H1 (cell line): ENCODE data around the gene KSR2. TPM values are rescaled to one million over a fixed set of nuclear protein-coding genes. Genes with fewer than 3 reads are reported as not detected.

Experiments used
- CEBPB ChIP-seq: IDR thresholded peaks from 2 replicates; pipeline ENCODE4 v1.6.1; 2012; ENCODE audit warnings: low read depth, low read length
- GTF2F1 ChIP-seq: IDR thresholded peaks from 2 replicates; pipeline ENCODE4 v1.6.1; 2012; ENCODE audit warnings: low read depth, low read length, improper control_type of control experiment, borderline replicate concordance
- HDAC6 ChIP-seq: IDR thresholded peaks from one replicate; pipeline ENCODE4 v1.7.1; 2012; ENCODE audit warnings: low read depth, mild to moderate bottlenecking, inconsistent platforms, low read length, moderate library complexity
- KDM4A ChIP-seq: IDR thresholded peaks from one replicate; pipeline ENCODE4 v1.7.1; 2012; ENCODE audit warnings: low read depth, mild to moderate bottlenecking, moderate library complexity, low read length, inconsistent platforms; ENCODE audit not compliant: severe bottlenecking
- SIRT6 ChIP-seq: IDR thresholded peaks from one replicate; pipeline ENCODE4 v1.7.1; 2012; ENCODE audit warnings: low read length, inconsistent platforms
- SP4 ChIP-seq: IDR thresholded peaks from 2 replicates; pipeline ENCODE4 v1.6.1; 2012; ENCODE audit warnings: low read length, inconsistent platforms
- SUZ12 ChIP-seq: fragments of 200-600 bp; sonication (generic); IDR thresholded peaks from 2 replicates; pipeline ENCODE4 v1.6.1; 2012; ENCODE audit warnings: mild to moderate bottlenecking, inconsistent platforms, low read length, moderate library complexity, mixed read lengths
- TAF7 ChIP-seq: optimal IDR thresholded peaks from 2 replicates; pipeline ENCODE3; 2011; ENCODE audit warnings: low read depth, mild to moderate bottlenecking, inconsistent platforms, low read length, moderate library complexity, borderline replicate concordance
- TBP ChIP-seq: IDR thresholded peaks from 2 replicates; pipeline ENCODE4 v1.6.1; 2011; ENCODE audit warnings: low read depth, low read length, improper control_type of control experiment
- polyA plus RNA-seq, 7 experiments: library from polyadenylated mRNA; depleted of rRNA in 3 of 7; stranded (reverse) in 5 of 7; unstranded in 2 of 7; fragments of >200 nt in 5 of 7; fragments of 200-250 nt in 2 of 7; gene quantifications; 1 replicate in 5 of 7; 2 replicates in 1 of 7; 4 replicates in 1 of 7; pipeline versions ENCODE4 v1.2.1 to v1.2.3, GENCODE V29; 2011 to 2013; ENCODE audit warnings: missing spikeins in 2 of 7, mixed read lengths in 2 of 7
- total RNA-seq: library from RNA; stranded (reverse); fragmentation: NEBNext Ultra II Directional; extraction: Animal tissue kit (Norgen Biotek cat#: 25700); gene quantifications from 2 replicates; pipeline ENCODE4 v1.2.1, GENCODE V29; 2021

Gene KSR2
- total and polyA plus RNA-seq, 2 of the 8 experiments (the other 6 are each of a cell fraction or from before 2014, with no cell fraction given), result 0.74 to 2.2 TPM

- no peak for TF ChIP-seq KDM4A
- no peak for TF ChIP-seq TBP
- no peak for TF ChIP-seq CEBPB
- no peak for TF ChIP-seq GTF2F1
- no peak for TF ChIP-seq SIRT6
- no peak for TF ChIP-seq SUZ12
- no peak for TF ChIP-seq TAF7
- no peak for TF ChIP-seq SP4
- TF ChIP-seq HDAC6, result no peak
- TF ChIP-seq, all 59 proteins: peak for 0
These were observed 546.8 kb downstream of the KSR2 start (continued) for GRCh38 chr12:117421987-117422386.
